ENCODE results near the gene FGF12. TPM values are rescaled to one million over a fixed set of nuclear protein-coding genes. Genes with fewer than 3 reads are reported as not detected.

FGF12 gene
- total RNA-seq, 1 experiment from 2014 or later, result 0.51 TPM

GRCh38 chr3:192237992-192238608 lies 489.2 kb downstream of the FGF12 start:
- ATAC-seq, result no peak
- no peak overlapping the region for H3K27ac ChIP-seq (ENCODE audit: low read length)
- POLR2A ChIA-PET, result no interaction called here
- H3K4me3 ChIP-seq (ENCODE audit: low read depth in 2 of 2, low read length in 2 of 2), result no peak overlapping the region
- no TSS peak for BruUV-seq (replicated peaks)
- H3K4me1 ChIP-seq (ENCODE audit: control insufficient read depth, insufficient read depth, low read length), result no peaks in the 10 kb centered on the region
- in situ Hi-C loops (cut with HindIII; ENCODE audit: low pct_unique_long_range_greater_than_20kb, low sequenced_read_pairs), result no loop called here
- H3K9me3 ChIP-seq (ENCODE audit: control insufficient read depth, insufficient read depth, low read depth, low read length), result peaks cover 3% of the 10 kb centered on the region; the same call in 1 of the 2 replicates
- TF ChIP-seq POLR2AphosphoS5 (IDR thresholded peaks at IDR 0.05; ENCODE audit: low read depth, low read length) (no peak), REST (IDR thresholded peaks at IDR 0.05; ENCODE audit: insufficient read depth in 1 of 2, low read depth in 2 of 2, low read length in 1 of 2) (no peak), TCF7L2 (IDR thresholded peaks at IDR 0.05; ENCODE audit: low read depth, low read length) (no peak), SIN3A (IDR thresholded peaks at IDR 0.05; ENCODE audit: borderline replicate concordance, insufficient read depth, low read depth, low read length) (no peak), CTCF (IDR thresholded peaks at IDR 0.05) (no peak)
- CTCF ChIA-PET, result interaction anchor here (0.7 kb wide), 1 partner anchor 101 kb away, joined by 12 read pairs; no protein-coding TSS in a partner anchor
- no peak for DNase-seq (ENCODE audit: low read depth, low spot score)
- H3K36me3 ChIP-seq (ENCODE audit: control insufficient read depth, insufficient read depth, low read length), result no peaks in the 10 kb centered on the region
- no peaks in the 10 kb centered on the region for H3K27me3 ChIP-seq (ENCODE audit: control insufficient read depth, insufficient read depth, low read length)
- intact Hi-C loops (cut with micrococcal nuclease; ENCODE audit: unreplicated experiment), result no loop called here

GRCh38 chr3:192229866-192230265 lies 497.5 kb downstream of the FGF12 start:
- ChIA-PET POLR2A (no interaction called here), CTCF (no interaction called here)
- intact Hi-C loops (cut with micrococcal nuclease; ENCODE audit: unreplicated experiment), result no loop called here
- TF ChIP-seq CTCF (IDR thresholded peaks at IDR 0.05), result no peak
- TF ChIP-seq POLR2AphosphoS5 (IDR thresholded peaks at IDR 0.05; ENCODE audit: low read depth, low read length), result no peak
- no peak for TF ChIP-seq REST (IDR thresholded peaks at IDR 0.05; ENCODE audit: insufficient read depth in 1 of 2, low read depth in 2 of 2, low read length in 1 of 2)
- no peak for TF ChIP-seq TCF7L2 (IDR thresholded peaks at IDR 0.05; ENCODE audit: low read depth, low read length)
- no peak for TF ChIP-seq SIN3A (IDR thresholded peaks at IDR 0.05; ENCODE audit: borderline replicate concordance, insufficient read depth, low read depth, low read length)
- Histone ChIP-seq H3K4me3 (ENCODE audit: low read depth in 2 of 2, low read length in 2 of 2) (no peak overlapping the region), H3K9me3 (ENCODE audit: control insufficient read depth, insufficient read depth, low read depth, low read length) (no peaks in the 10 kb centered on the region), H3K36me3 (ENCODE audit: control insufficient read depth, insufficient read depth, low read length) (no peaks in the 10 kb centered on the region), H3K4me1 (ENCODE audit: control insufficient read depth, insufficient read depth, low read length) (no peaks in the 10 kb centered on the region), H3K27ac (ENCODE audit: low read length) (no peak overlapping the region), H3K27me3 (ENCODE audit: control insufficient read depth, insufficient read depth, low read length) (no peaks in the 10 kb centered on the region)
- in situ Hi-C loops (cut with HindIII; ENCODE audit: low pct_unique_long_range_greater_than_20kb, low sequenced_read_pairs), result no loop called here
- no TSS peak for BruUV-seq (replicated peaks)
- no peak for DNase-seq (ENCODE audit: low read depth, low spot score)
- no peak for ATAC-seq

Measured in Panc1 (cell line).